Measurements from ENCODE around the gene MRPL27.
"Not testable (repeated sequence)": the region's sequence is repeated elsewhere in the genome, so short reads cannot be mapped to it uniquely, and the experiment has no call there.

MRPL27 gene

GRCh38 chr17:50339381-50339780 is 33.6 kb downstream of the MRPL27 start:
- TF ChIP-seq, protein P1, sequence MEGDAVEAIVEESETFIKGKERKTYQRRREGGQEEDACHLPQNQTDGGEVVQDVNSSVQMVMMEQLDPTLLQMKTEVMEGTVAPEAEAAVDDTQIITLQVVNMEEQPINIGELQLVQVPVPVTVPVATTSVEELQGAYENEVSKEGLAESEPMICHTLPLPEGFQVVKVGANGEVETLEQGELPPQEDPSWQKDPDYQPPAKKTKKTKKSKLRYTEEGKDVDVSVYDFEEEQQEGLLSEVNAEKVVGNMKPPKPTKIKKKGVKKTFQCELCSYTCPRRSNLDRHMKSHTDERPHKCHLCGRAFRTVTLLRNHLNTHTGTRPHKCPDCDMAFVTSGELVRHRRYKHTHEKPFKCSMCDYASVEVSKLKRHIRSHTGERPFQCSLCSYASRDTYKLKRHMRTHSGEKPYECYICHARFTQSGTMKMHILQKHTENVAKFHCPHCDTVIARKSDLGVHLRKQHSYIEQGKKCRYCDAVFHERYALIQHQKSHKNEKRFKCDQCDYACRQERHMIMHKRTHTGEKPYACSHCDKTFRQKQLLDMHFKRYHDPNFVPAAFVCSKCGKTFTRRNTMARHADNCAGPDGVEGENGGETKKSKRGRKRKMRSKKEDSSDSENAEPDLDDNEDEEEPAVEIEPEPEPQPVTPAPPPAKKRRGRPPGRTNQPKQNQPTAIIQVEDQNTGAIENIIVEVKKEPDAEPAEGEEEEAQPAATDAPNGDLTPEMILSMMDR (conservative IDR thresholded peaks at IDR 0.05; ENCODE audit: low read depth, low read length): no peak
- no peak for DNase-seq (ENCODE audit: low read depth)
- no peak overlapping the region for H3K4me3 ChIP-seq (ENCODE audit: low read length)

DNA sequence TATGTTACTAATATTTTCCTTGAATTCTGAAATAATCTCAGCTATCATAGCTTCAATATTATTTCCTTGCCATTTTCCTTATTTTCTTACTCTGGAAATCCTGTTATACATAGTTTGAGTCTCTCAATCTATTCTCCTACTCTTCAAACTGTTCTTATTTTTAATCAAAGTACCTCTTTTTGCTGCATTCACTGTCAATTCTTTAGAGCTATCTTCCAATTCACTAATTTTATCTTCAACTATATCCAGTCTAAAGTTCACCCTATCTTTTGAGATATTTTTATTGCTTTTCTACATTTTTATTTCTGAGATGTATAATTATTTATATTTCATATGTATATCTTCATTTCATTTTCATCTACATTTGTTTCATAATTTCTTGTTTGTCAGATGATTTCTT is 34.3 kb downstream of the MRPL27 start:
- TF ChIP-seq, protein P1 (conservative IDR thresholded peaks at IDR 0.05; ENCODE audit: low read depth, low read length): no peak

GRCh38 chr17:50337956-50338355 is 35.0 kb downstream of the MRPL27 start:
- DNase-seq (ENCODE audit: low read depth): no peak
- TF ChIP-seq, protein P1 (conservative IDR thresholded peaks at IDR 0.05; ENCODE audit: low read depth, low read length): no peak
- H3K4me3 ChIP-seq (ENCODE audit: low read length): no peak overlapping the region

More for the DNA sequence above, 34.3 kb downstream of the MRPL27 start:
- H3K4me3 ChIP-seq (ENCODE audit: low read length): no peak overlapping the region
- DNase-seq (ENCODE audit: low read depth): no peak

DNA sequence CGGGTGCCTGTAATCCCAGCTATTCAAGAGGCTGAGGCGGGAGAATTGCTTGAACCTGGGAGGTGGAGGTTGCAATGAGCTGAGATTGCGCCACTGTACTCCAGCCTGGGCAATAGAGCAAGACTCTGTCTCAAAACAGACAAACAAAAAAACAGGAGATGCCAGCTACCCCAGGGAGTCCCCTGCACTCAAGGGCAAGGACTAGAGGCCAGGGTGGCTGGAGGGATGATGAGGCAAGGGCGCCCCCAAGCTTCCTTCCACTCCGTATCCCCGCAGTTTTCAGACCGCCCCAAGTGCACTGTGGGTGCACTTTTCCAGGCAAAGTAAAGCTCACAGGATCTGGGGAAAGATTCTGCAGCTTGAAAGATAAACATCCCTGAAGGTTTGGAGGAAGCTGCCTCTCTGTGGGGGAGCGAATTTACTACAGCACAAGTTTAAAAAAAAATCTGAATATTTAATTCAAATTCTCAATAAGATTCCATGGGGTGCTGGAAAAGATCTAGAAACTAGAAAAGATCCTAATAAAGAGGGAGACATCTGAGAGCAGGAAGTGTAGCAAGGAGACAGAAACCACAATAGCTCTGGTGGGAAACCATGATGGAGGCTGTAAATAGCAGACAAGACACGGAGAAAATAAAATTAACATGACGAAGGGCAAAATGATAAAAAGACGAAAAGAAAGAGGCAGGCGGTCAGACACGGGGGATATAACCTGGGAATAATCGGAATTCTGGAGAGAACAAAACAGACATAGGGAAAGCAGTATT is 39.5 kb downstream of the MRPL27 start:
- not testable (repeated sequence) for DNase-seq (ENCODE audit: low read depth); H3K4me3 ChIP-seq (ENCODE audit: low read length)

DNA sequence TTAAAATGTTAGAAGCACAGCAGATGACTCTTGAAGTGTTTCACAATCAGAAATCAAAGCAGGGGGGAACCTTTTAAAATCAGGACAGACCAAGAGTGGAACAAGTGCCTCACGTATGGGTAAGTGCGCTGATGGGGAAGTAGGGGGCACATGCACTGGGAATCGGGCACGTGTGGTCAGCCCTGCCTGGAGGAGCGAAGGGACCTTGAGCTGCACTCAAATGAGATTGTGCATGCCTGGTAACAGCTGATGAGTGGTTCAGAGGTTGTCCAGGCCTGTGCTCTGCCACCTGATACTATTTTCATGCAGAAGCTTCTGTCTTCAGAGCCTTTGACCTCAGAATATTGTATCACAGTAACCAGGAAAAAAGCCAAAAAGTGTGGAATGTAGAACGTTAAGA is 40.8 kb downstream of the MRPL27 start:
- DNase-seq (ENCODE audit: low read depth): no peak
- TF ChIP-seq, protein P1 (conservative IDR thresholded peaks at IDR 0.05; ENCODE audit: low read depth, low read length): no peak

DNA sequence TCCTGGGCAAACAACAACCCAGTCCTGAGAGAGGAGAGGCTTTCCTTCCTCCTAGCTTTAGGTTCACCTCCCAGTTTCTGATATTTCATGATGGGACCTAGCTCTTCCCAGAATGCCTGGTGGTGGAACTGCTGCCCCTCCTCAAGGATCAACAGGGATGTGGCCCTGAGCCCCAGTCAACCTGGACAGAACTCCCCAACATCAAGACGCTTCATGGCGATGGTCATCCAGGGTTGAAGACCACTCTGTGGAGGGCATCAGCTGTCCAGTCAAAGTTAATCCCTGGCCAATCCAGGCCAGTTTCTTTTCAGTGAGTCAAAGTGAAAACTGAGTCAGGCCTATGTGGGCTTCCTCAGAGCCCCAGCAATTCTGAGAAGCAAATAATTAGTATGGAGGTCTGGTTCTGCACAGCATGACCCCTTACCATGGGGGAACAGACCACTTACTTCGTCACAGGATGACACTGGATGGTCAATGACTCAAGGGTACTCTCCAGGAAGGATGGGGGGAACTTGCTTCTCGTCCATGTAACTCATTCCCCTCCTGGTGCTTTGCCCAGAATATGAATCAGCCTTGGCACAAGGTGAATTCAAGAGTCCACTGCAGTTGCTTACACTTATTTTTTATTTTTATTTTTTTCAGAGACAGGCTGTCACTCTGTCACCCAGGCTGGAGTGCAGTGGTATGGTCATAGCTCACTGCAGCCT is 41.7 kb downstream of the MRPL27 start:
- H3K4me3 ChIP-seq (ENCODE audit: low read length): no peak overlapping the region
- TF ChIP-seq, protein P1 (conservative IDR thresholded peaks at IDR 0.05; ENCODE audit: low read depth, low read length): no peak
- peak; percentile 24 for DNase-seq (ENCODE audit: low read depth)

More for the DNA sequence above, 40.8 kb downstream of the MRPL27 start:
- no peak overlapping the region for H3K4me3 ChIP-seq (ENCODE audit: low read length)

DNA sequence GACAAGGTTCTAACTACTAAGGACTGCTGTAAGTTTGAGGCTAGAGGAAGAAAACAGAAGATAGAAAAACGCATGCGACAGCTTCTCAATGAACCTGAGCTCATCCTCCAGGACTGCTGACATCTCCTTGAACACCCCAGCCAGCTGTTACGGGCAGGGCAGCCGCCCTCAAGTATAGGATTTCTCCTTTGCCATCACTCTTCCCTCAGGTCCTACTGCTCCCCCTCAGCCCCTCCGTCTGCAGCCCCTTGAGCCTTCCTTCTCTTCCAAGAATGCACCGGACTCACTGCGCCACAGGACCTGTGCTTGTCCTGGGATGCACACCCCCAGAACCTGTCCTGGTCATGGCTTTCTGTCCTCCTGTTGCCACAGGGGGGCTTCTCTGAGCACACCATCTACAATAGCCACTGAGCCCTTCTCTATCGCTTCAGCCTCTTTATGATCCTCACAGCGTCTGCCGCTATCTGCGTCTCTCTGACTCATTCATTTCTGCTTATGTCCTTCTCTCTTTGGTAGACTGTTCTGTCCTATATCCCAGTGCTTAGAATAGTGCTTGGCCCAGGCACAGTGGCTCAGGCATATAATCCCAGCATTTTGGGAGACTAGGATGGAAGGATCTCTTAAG is 42.7 kb downstream of the MRPL27 start:
- no peak for DNase-seq (ENCODE audit: low read depth)
- TF ChIP-seq, protein P1 (conservative IDR thresholded peaks at IDR 0.05; ENCODE audit: low read depth, low read length): no peak
- no peak overlapping the region for H3K4me3 ChIP-seq (ENCODE audit: low read length)

Data from retinal pigment epithelial cell (primary cell).